ENCODE results near the gene DOCK4.
A peak's percentile ranks its signal among the peaks of the same experiment; 100 is the strongest.

The DOCK4 gene

GRCh38 chr7:111750878-111751277 lies 455.3 kb downstream of the DOCK4 start:
- no peak for DNase-seq

- no peak for DNase-seq
Observed at GRCh38 chr7:111750228-111750627, 456.0 kb downstream of the DOCK4 start.

GRCh38 chr7:111749625-111750024 lies 456.6 kb downstream of the DOCK4 start:
- DNase-seq, result no peak

GRCh38 chr7:111747718-111748117 lies 458.5 kb downstream of the DOCK4 start:
- no peak for DNase-seq

- no peak for DNase-seq
Observed at GRCh38 chr7:111746950-111747349, 459.2 kb downstream of the DOCK4 start.

- no peak for DNase-seq
Observed at GRCh38 chr7:111744501-111745155, 461.6 kb downstream of the DOCK4 start.

GRCh38 chr7:111743244-111743847 lies 462.9 kb downstream of the DOCK4 start:
- no peak for DNase-seq

GRCh38 chr7:111741811-111742240 lies 464.4 kb downstream of the DOCK4 start:
- DNase-seq, result peak; percentile 29 to 36

- DNase-seq, result no peak
Observed at GRCh38 chr7:111740942-111741341, 465.3 kb downstream of the DOCK4 start.

- no peak for DNase-seq
Observed at GRCh38 chr7:111736552-111736874, 469.7 kb downstream of the DOCK4 start.

GRCh38 chr7:111735661-111736551 lies 470.3 kb downstream of the DOCK4 start:
- peak; percentile 40 to 70 for DNase-seq

- DNase-seq, result no peak
Observed at GRCh38 chr7:111734954-111735660, 471.1 kb downstream of the DOCK4 start.

GRCh38 chr7:111732923-111733322 lies 473.3 kb downstream of the DOCK4 start:
- DNase-seq, result no peak

- DNase-seq, result no peak
Observed at GRCh38 chr7:111730476-111731300, 475.5 kb downstream of the DOCK4 start.

- DNase-seq, result no peak
Observed at GRCh38 chr7:111730057-111730456, 476.1 kb downstream of the DOCK4 start.

GRCh38 chr7:111729483-111729882 lies 476.7 kb downstream of the DOCK4 start:
- DNase-seq, result no peak

GRCh38 chr7:111728635-111728995 lies 477.6 kb downstream of the DOCK4 start:
- no peak for DNase-seq

- DNase-seq, result no peak
Observed at GRCh38 chr7:111727905-111728634, 478.1 kb downstream of the DOCK4 start.

- DNase-seq, result no peak
Observed at GRCh38 chr7:111718886-111719285, 487.3 kb downstream of the DOCK4 start.

GRCh38 chr7:111711426-111712065 lies 494.7 kb downstream of the DOCK4 start:
- DNase-seq, result no peak

- no peak for DNase-seq
Observed at GRCh38 chr7:111710839-111711380, 495.3 kb downstream of the DOCK4 start.

All from stimulated activated CD4-positive, alpha-beta T cell treated with anti-CD3 and anti-CD28 coated beads, Interleukin-2, amount 100 ng/mL, for 24 hours (primary cell).